Thyroid gland (tissue), 4 donors: ENCODE measurements around the gene PSMD8.

Source experiments
- CTCF ChIP-seq, 6 experiments: fragments of 200-600 bp in 3 of 6; fragments of 450-650 bp in 3 of 6; sonication (generic) in 3 of 6; IDR thresholded peaks; one replicate each; pipeline ENCODE4 v1.5.1; 2016 to 2019; ENCODE audit warnings: antibody characterized with exemption in 6 of 6, mild to moderate bottlenecking in 2 of 6, inconsistent platforms in 1 of 6, moderate library complexity in 1 of 6
- POLR2A ChIP-seq, 2 donors: fragments of 450-650 bp; IDR thresholded peaks; one replicate each; pipeline ENCODE4 v1.6.1; 2017; ENCODE audit warnings: antibody characterized with exemption in 2 of 2, mild to moderate bottlenecking in 2 of 2, moderate library complexity in 1 of 2

- TF ChIP-seq POLR2A (IDR thresholded peaks at IDR 0.05) (no peak), CTCF (IDR thresholded peaks at IDR 0.05) (no peak)
These were observed 14.0 kb upstream of the PSMD8 start for GRCh38 chr19:38360351-38360750.
